ENCODE data around the gene ADAMTS16. TPM values are rescaled to one million over a fixed set of nuclear protein-coding genes. Genes with fewer than 3 reads are reported as not detected.

Gene ADAMTS16
- total RNA-seq, 6 experiments from 2014 or later = 0.26 to 0.70 (median 0.50) TPM; not detected in 1

- H3K4me1 Mint-ChIP-seq (ENCODE audit: low read depth) = no peaks in the 10 kb centered on the region
- H3K9me3 Mint-ChIP-seq = peaks cover 7% of the 10 kb centered on the region; the same call in 1 of the 2 replicates
- no peak overlapping the region for H3K4me3 Mint-ChIP-seq
- peaks cover 1% of the 10 kb centered on the region; the same call in 1 of the 2 replicates for H3K27me3 Mint-ChIP-seq (ENCODE audit: insufficient read depth)
- H3K27ac Mint-ChIP-seq = no peak overlapping the region
- H3K36me3 Mint-ChIP-seq (ENCODE audit: low read depth) = no peaks in the 10 kb centered on the region
- no peak for DNase-seq
- no peak for TF ChIP-seq CTCF (IDR thresholded peaks at IDR 0.05)
Observed at GRCh38 chr5:5200133-5200532, 60.0 kb downstream of the ADAMTS16 start.

- no peak for TF ChIP-seq CTCF (IDR thresholded peaks at IDR 0.05)
- Mint-ChIP-seq H3K27ac (no peak overlapping the region), H3K27me3 (ENCODE audit: insufficient read depth) (peaks cover 1% of the 10 kb centered on the region; the same call in 1 of the 2 replicates), H3K36me3 (ENCODE audit: low read depth) (no peaks in the 10 kb centered on the region), H3K4me3 (no peak overlapping the region), H3K9me3 (peaks cover 7% of the 10 kb centered on the region; the same call in 1 of the 2 replicates), H3K4me1 (ENCODE audit: low read depth) (no peaks in the 10 kb centered on the region)
- no peak for DNase-seq
Observed at GRCh38 chr5:5202321-5202720, 62.2 kb downstream of the ADAMTS16 start.

- no peak for DNase-seq
- no peak for TF ChIP-seq CTCF (IDR thresholded peaks at IDR 0.05)
- H3K27me3 Mint-ChIP-seq (ENCODE audit: insufficient read depth) = no peaks in the 10 kb centered on the region
- H3K36me3 Mint-ChIP-seq (ENCODE audit: low read depth) = no peaks in the 10 kb centered on the region
- H3K27ac Mint-ChIP-seq = no peak overlapping the region
- H3K9me3 Mint-ChIP-seq = peaks cover 7% of the 10 kb centered on the region; the same call in 1 of the 2 replicates
- no peak overlapping the region for H3K4me3 Mint-ChIP-seq
- H3K4me1 Mint-ChIP-seq (ENCODE audit: low read depth) = no peaks in the 10 kb centered on the region
Observed at GRCh38 chr5:5203451-5203850, 63.3 kb downstream of the ADAMTS16 start.

- no peak overlapping the region for H3K4me3 Mint-ChIP-seq
- H3K36me3 Mint-ChIP-seq (ENCODE audit: low read depth) = no peaks in the 10 kb centered on the region
- no peaks in the 10 kb centered on the region; the same call in 1 of the 2 replicates for H3K4me1 Mint-ChIP-seq (ENCODE audit: low read depth)
- H3K9me3 Mint-ChIP-seq = no peaks in the 10 kb centered on the region
- no peaks in the 10 kb centered on the region for H3K27me3 Mint-ChIP-seq (ENCODE audit: insufficient read depth)
- H3K27ac Mint-ChIP-seq = no peak overlapping the region
- no peak for TF ChIP-seq CTCF (IDR thresholded peaks at IDR 0.05)
- no peak for DNase-seq
Observed at GRCh38 chr5:5207828-5208227, 67.7 kb downstream of the ADAMTS16 start.

- peaks cover 2% of the 10 kb centered on the region; the same call in 1 of the 2 replicates for H3K27me3 Mint-ChIP-seq (ENCODE audit: insufficient read depth)
- no peaks in the 10 kb centered on the region for H3K36me3 Mint-ChIP-seq (ENCODE audit: low read depth)
- H3K4me1 Mint-ChIP-seq (ENCODE audit: low read depth) = no peaks in the 10 kb centered on the region; the same call in 1 of the 2 replicates
- H3K4me3 Mint-ChIP-seq = no peak overlapping the region
- no peak overlapping the region for H3K27ac Mint-ChIP-seq
- DNase-seq = no peak
- H3K9me3 Mint-ChIP-seq = no peaks in the 10 kb centered on the region
- TF ChIP-seq CTCF (IDR thresholded peaks at IDR 0.05) = no peak
Observed at GRCh38 chr5:5209089-5209488, 69.0 kb downstream of the ADAMTS16 start.
